Measurements from ENCODE around the gene GPC6. TPM values are rescaled to one million over a fixed set of nuclear protein-coding genes. Genes with fewer than 3 reads are reported as not detected.

Gene GPC6
- total and polyA plus RNA-seq, 2 donors (not counting 3 experiments of a cell fraction or from before 2014, with no cell fraction given), result 0.01 TPM; not detected in 1

DNA sequence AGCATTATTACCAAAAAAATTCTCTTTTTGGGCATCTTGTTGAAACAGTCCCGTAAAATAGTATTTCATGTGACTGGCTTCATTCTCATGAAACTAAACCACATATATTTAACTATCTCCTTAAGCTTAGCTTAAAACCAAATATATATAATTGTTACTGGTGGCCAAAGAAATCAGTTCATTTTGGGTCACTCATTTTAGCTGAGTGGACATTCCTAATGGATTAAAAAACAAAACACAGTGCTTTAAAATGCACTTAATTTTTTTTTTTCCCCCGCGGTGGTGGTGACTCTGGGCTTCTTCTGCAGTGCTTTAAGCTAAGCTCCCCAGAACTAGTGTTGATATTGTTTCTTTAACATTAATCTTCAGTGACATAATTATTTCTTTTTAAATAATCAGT, 540.1 kb downstream of the GPC6 start:
- DNase-seq (ENCODE audit: low read depth, low spot score) (no peak), FAIRE-seq (no peak)
- no peak for TF ChIP-seq GATA2 (IDR thresholded peaks at IDR 0.05; ENCODE audit: insufficient read depth, insufficient read length, low read depth, low read length)
- TF ChIP-seq EZH2 (IDR thresholded peaks at IDR 0.05; ENCODE audit: borderline replicate concordance, low read depth, low read length, severe bottlenecking), result no peak
- TF ChIP-seq JUN (IDR thresholded peaks at IDR 0.05; ENCODE audit: borderline replicate concordance, insufficient read depth, insufficient read length, low read depth), result no peak
- TF ChIP-seq FOS (IDR thresholded peaks at IDR 0.05; ENCODE audit: borderline replicate concordance, insufficient read depth, low read length), result no peak
- no peak for TF ChIP-seq POLR2AphosphoS5 (IDR thresholded peaks at IDR 0.05; ENCODE audit: insufficient read depth, low read depth, low read length)
- H3K27ac ChIP-seq (ENCODE audit: insufficient read depth, low read depth, low read length), result no peak overlapping the region
- intact Hi-C loops (cut with micrococcal nuclease), result no loop called here
- no peak overlapping the region for H3K4me2 ChIP-seq (ENCODE audit: insufficient read depth, low read length)
- no peak overlapping the region for H2AFZ ChIP-seq (ENCODE audit: low read depth, low read length)
- H3K9me1 ChIP-seq (replicated peaks; ENCODE audit: control insufficient read depth, extremely low read depth, insufficient read depth, low read length), result no peaks in the 10 kb centered on the region
- no peaks in the 10 kb centered on the region for H3K79me2 ChIP-seq (ENCODE audit: control insufficient read depth, insufficient read depth, low read length)
- dilution Hi-C loops (cut with MboI; ENCODE audit: extremely low pct_ligation_motif_present, low sequenced_read_pairs), result no loop called here
- H3K4me3 ChIP-seq (replicated peaks in 1 of 3; ENCODE audit: insufficient read depth in 1 of 3, low read depth in 1 of 3, low read length in 3 of 3), result no peak overlapping the region
- no TSS peak for BruUV-seq (replicated peaks)
- H3K27me3 ChIP-seq (ENCODE audit: control insufficient read depth in 2 of 2, insufficient read depth in 2 of 2, low read length in 2 of 2), result no peaks in the 10 kb centered on the region
- H3K36me3 ChIP-seq (ENCODE audit: control insufficient read depth in 2 of 2, extremely low read depth in 1 of 2, insufficient read depth in 2 of 2, low read length in 2 of 2), result no peaks in the 10 kb centered on the region
- CTCF ChIA-PET, result no interaction called here
- H4K20me1 ChIP-seq (replicated peaks; ENCODE audit: control insufficient read depth, extremely low read depth, insufficient read depth, low read length), result no peaks in the 10 kb centered on the region
- no peak overlapping the region for H3K9ac ChIP-seq (replicated peaks; ENCODE audit: extremely low read depth, insufficient read depth, low read length)
- POLR2A ChIA-PET, result no interaction called here
- H3K9me3 ChIP-seq (replicated peaks; ENCODE audit: control insufficient read depth, insufficient read depth, low read length), result no peaks in the 10 kb centered on the region
- H3K4me1 ChIP-seq (ENCODE audit: control insufficient read depth, extremely low read depth, insufficient read depth, low read length), result no peaks in the 10 kb centered on the region

DNA sequence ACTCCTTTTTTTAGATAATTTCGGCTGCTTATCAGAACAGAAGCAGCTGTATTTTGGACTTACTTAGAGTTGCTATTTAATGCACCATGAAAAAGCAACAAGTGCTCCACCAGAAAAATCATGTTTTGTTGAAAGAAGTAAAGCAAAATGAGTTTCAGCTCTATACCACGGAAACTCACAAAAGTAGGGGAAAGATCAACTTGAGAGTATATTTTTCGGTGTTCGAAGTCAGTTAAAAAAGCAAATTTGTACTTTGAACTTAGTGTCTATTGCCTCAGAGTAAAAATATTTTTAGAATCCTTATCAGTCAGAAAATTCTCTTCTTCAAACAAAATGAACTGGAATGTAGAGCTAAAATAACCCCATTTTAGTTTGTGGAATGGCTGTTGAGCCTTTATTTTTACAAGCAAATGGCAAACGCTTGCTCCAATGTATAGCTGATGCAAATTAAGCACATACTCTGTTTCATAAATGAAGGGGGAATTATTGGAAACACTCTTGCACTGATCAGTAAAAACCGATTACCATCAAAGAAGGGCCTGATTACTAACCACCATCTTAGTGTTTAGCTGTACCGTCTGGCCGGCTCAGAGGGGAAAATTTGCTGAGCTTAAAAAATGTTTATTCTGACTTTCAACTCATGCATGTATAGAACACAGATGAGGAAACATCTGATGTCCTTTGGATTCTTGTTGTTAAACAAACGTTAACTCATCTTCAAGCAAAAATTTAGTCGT, 540.7 kb downstream of the GPC6 start:
- Histone ChIP-seq H3K9me3 (replicated peaks; ENCODE audit: control insufficient read depth, insufficient read depth, low read length) (no peaks in the 10 kb centered on the region), H3K4me3 (replicated peaks in 1 of 3; ENCODE audit: insufficient read depth in 1 of 3, low read depth in 1 of 3, low read length in 3 of 3) (no peak overlapping the region), H3K79me2 (ENCODE audit: control insufficient read depth, insufficient read depth, low read length) (no peaks in the 10 kb centered on the region), H3K36me3 (ENCODE audit: control insufficient read depth in 2 of 2, extremely low read depth in 1 of 2, insufficient read depth in 2 of 2, low read length in 2 of 2) (no peaks in the 10 kb centered on the region), H3K27ac (ENCODE audit: insufficient read depth, low read depth, low read length) (no peak overlapping the region), H3K27me3 (ENCODE audit: control insufficient read depth in 2 of 2, insufficient read depth in 2 of 2, low read length in 2 of 2) (no peaks in the 10 kb centered on the region), H4K20me1 (replicated peaks; ENCODE audit: control insufficient read depth, extremely low read depth, insufficient read depth, low read length) (no peaks in the 10 kb centered on the region), H2AFZ (ENCODE audit: low read depth, low read length) (no peak overlapping the region), H3K9ac (replicated peaks; ENCODE audit: extremely low read depth, insufficient read depth, low read length) (no peak overlapping the region), H3K4me1 (ENCODE audit: control insufficient read depth, extremely low read depth, insufficient read depth, low read length) (no peaks in the 10 kb centered on the region), H3K9me1 (replicated peaks; ENCODE audit: control insufficient read depth, extremely low read depth, insufficient read depth, low read length) (no peaks in the 10 kb centered on the region), H3K4me2 (ENCODE audit: insufficient read depth, low read length) (no peak overlapping the region)
- no TSS peak for BruUV-seq (replicated peaks)
- intact Hi-C loops (cut with micrococcal nuclease) (no loop called here), dilution Hi-C loops (cut with MboI; ENCODE audit: extremely low pct_ligation_motif_present, low sequenced_read_pairs) (no loop called here)
- ChIA-PET POLR2A (no interaction called here), CTCF (no interaction called here)
- TF ChIP-seq MYC (IDR thresholded peaks at IDR 0.05; ENCODE audit: low read depth, low read length) (no peak), POLR2AphosphoS5 (IDR thresholded peaks at IDR 0.05; ENCODE audit: insufficient read depth, low read depth, low read length) (no peak), GATA2 (IDR thresholded peaks at IDR 0.05; ENCODE audit: insufficient read depth, insufficient read length, low read depth, low read length) (no peak), EZH2 (IDR thresholded peaks at IDR 0.05; ENCODE audit: borderline replicate concordance, low read depth, low read length, severe bottlenecking) (no peak), POLR2A (IDR thresholded peaks at IDR 0.05; ENCODE audit: low read depth, low read length) (no peak), JUN (IDR thresholded peaks at IDR 0.05; ENCODE audit: borderline replicate concordance, insufficient read depth, insufficient read length, low read depth) (no peak), FOS (IDR thresholded peaks at IDR 0.05; ENCODE audit: borderline replicate concordance, insufficient read depth, low read length) (no peak)
- TF ChIP-seq, protein P1, sequence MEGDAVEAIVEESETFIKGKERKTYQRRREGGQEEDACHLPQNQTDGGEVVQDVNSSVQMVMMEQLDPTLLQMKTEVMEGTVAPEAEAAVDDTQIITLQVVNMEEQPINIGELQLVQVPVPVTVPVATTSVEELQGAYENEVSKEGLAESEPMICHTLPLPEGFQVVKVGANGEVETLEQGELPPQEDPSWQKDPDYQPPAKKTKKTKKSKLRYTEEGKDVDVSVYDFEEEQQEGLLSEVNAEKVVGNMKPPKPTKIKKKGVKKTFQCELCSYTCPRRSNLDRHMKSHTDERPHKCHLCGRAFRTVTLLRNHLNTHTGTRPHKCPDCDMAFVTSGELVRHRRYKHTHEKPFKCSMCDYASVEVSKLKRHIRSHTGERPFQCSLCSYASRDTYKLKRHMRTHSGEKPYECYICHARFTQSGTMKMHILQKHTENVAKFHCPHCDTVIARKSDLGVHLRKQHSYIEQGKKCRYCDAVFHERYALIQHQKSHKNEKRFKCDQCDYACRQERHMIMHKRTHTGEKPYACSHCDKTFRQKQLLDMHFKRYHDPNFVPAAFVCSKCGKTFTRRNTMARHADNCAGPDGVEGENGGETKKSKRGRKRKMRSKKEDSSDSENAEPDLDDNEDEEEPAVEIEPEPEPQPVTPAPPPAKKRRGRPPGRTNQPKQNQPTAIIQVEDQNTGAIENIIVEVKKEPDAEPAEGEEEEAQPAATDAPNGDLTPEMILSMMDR (IDR thresholded peaks at IDR 0.05; ENCODE audit: extremely low read depth in 1 of 2, insufficient read depth in 1 of 2, low read depth in 1 of 2, low read length in 2 of 2), result no peak
- TF ChIP-seq, protein P2, sequence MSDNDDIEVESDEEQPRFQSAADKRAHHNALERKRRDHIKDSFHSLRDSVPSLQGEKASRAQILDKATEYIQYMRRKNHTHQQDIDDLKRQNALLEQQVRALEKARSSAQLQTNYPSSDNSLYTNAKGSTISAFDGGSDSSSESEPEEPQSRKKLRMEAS (IDR thresholded peaks at IDR 0.05; ENCODE audit: insufficient read depth, insufficient read length), result no peak
- FAIRE-seq, result no peak
- DNase-seq (ENCODE audit: low read depth, low spot score), result no peak

Measured in endothelial cell of umbilical vein (primary cell).